AG04450 (cell line): ENCODE measurements around the gene PIAS2. TPM values are rescaled to one million over a fixed set of nuclear protein-coding genes. Genes with fewer than 3 reads are reported as not detected.
"Not testable (repeated sequence)": the region's sequence is repeated elsewhere in the genome, so short reads cannot be mapped to it uniquely, and the experiment has no call there.

Experiments
- CTCF ChIA-PET: fragments of 300-600, 350-600 bp; formaldehyde crosslinking; extraction: SDS; loops from one replicate; lab custom pipeline; 2022; ENCODE audit warnings: antibody characterized with exemption, inconsistent platforms; lab: Charles Lee
- POLR2A ChIA-PET: fragments of 350-600 bp; formaldehyde crosslinking; extraction: SDS; loops from one replicate; lab custom pipeline; 2021; ENCODE audit warnings: antibody characterized with exemption, inconsistent platforms; lab: Yijun Ruan, JAX
- DNase-seq: peaks from one replicate; pipeline ENCODE4 v3.0.0-alpha.2; 2011; ENCODE audit warnings: low read depth, low spot score
- H3K27ac ChIP-seq: one replicate; pipeline ENCODE4 v1.5.1; 2012; ENCODE audit warnings: low read depth, low read length, control low read depth
- H3K27me3 ChIP-seq: one replicate; pipeline ENCODE4 v1.6.0; 2012; ENCODE audit warnings: low read length; ENCODE audit not compliant: control insufficient read depth, insufficient read depth
- H3K4me3 ChIP-seq: 2 replicates; pipeline ENCODE4 v1.5.1; 2011; ENCODE audit warnings: mild to moderate bottlenecking, low read depth, low read length, control low read depth
- H3K9me3 ChIP-seq: 2 replicates; pipeline ENCODE4 v1.5.1; 2012; ENCODE audit warnings: low read length; ENCODE audit not compliant: control insufficient read depth, insufficient read depth
- polyA plus RNA-seq: library from polyadenylated mRNA; depleted of rRNA; stranded (reverse); fragments of >200 nt; gene quantifications from 2 replicates; pipeline ENCODE4 v1.2.3, GENCODE V29; 2011
- TF ChIP-seq, protein P1 (sequence below): IDR thresholded peaks from 2 replicates; pipeline ENCODE4 v1.5.1; 2011; ENCODE audit warnings: low read depth, low read length, control low read depth, inconsistent platforms

The PIAS2 gene
- polyA plus RNA-seq, 1 experiment: 10.1 TPM

DNA sequence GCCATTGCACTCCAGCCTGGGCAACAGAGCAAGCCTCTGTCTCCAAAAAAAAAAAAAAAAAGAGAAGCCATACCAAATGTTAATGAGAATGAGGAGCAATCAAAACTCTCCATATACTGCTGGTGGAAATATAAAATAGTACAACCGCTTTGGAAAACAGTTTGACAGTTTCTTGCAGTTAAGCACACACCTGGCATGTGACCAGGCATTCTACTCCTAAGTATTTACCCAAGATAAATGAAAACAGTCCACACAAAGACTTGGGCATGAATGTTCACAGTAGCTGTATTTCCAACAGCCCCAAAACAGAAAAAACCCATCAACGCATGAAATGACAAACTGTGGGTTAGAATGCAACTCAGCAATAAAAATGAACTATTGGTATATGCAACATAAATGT is 84.5 kb downstream of the PIAS2 start:
- TF ChIP-seq, protein P1, sequence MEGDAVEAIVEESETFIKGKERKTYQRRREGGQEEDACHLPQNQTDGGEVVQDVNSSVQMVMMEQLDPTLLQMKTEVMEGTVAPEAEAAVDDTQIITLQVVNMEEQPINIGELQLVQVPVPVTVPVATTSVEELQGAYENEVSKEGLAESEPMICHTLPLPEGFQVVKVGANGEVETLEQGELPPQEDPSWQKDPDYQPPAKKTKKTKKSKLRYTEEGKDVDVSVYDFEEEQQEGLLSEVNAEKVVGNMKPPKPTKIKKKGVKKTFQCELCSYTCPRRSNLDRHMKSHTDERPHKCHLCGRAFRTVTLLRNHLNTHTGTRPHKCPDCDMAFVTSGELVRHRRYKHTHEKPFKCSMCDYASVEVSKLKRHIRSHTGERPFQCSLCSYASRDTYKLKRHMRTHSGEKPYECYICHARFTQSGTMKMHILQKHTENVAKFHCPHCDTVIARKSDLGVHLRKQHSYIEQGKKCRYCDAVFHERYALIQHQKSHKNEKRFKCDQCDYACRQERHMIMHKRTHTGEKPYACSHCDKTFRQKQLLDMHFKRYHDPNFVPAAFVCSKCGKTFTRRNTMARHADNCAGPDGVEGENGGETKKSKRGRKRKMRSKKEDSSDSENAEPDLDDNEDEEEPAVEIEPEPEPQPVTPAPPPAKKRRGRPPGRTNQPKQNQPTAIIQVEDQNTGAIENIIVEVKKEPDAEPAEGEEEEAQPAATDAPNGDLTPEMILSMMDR: no peak
- CTCF ChIA-PET: no interaction called here
- Histone ChIP-seq H3K27ac (no peak overlapping the region), H3K4me3 (no peak overlapping the region), H3K9me3 (no peaks in the 10 kb centered on the region), H3K27me3 (no peaks in the 10 kb centered on the region)
- no peak for DNase-seq
- POLR2A ChIA-PET: no interaction called here

DNA sequence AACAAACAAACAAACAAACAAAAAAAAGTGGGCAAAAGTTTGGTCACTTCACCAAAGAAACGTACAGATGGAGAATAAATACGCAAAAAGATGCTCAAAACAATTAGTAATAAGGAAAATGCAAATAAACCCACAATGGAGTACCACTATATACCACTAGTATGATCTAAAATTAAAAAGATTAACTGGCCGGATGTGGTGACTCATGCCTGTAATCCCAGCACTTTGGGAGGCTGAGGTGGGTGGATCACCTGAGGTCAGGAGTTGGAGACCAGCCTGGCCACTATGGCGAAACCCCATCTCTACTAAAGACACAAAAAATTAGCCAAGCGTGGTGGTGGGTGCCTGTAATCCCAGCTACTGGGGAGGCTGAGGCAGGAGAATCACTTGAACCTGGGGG is 84.9 kb downstream of the PIAS2 start:
- CTCF ChIA-PET, POLR2A ChIA-PET, H3K4me3 ChIP-seq, H3K27ac ChIP-seq, H3K27me3 ChIP-seq, DNase-seq, H3K9me3 ChIP-seq: not testable (repeated sequence)

DNA sequence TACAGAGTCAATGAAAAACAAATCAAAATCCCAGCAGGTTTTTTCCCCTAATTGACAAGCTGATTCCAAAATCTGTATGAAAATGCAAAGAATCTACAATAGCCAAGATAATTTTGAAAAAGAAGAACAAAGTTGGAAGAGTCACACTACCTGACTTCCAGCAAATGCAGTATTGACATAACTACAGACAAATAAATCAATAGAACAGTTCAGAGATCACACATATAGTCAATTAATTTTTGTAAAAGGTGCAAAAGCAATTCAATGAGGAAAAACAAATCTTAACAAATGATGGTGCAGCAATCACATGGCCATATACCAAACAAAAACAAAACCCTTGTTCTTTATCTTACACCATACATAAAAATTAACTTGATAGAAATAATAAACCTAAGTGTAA is 85.9 kb downstream of the PIAS2 start:
- CTCF ChIA-PET: no interaction called here
- Histone ChIP-seq H3K27me3 (no peaks in the 10 kb centered on the region), H3K27ac (no peak overlapping the region), H3K9me3 (no peaks in the 10 kb centered on the region), H3K4me3 (no peak overlapping the region)
- DNase-seq: no peak
- TF ChIP-seq, protein P1: no peak
- POLR2A ChIA-PET: no interaction called here

DNA sequence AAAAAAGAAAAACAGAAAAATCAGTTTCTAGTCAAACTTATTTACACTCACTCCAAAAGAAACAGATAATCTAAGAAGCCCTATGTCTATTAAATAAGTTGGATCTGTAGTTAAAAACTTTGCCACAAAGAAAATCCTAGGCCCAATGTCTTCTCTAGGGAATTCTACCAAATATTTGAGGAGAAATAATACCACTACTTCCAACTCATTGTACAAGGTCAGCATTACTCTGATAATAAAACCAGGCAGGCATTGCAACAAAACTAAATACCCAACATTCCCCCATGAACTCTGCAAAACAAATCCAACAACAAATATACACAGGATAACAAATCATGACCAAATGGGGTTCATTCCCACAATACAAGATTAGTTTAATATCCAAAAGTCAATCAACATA is 86.7 kb downstream of the PIAS2 start:
- Histone ChIP-seq H3K4me3 (no peak overlapping the region), H3K27ac (no peak overlapping the region), H3K9me3 (no peaks in the 10 kb centered on the region), H3K27me3 (no peaks in the 10 kb centered on the region)
- DNase-seq: no peak
- TF ChIP-seq, protein P1: no peak
- POLR2A ChIA-PET: no interaction called here
- CTCF ChIA-PET: no interaction called here

DNA sequence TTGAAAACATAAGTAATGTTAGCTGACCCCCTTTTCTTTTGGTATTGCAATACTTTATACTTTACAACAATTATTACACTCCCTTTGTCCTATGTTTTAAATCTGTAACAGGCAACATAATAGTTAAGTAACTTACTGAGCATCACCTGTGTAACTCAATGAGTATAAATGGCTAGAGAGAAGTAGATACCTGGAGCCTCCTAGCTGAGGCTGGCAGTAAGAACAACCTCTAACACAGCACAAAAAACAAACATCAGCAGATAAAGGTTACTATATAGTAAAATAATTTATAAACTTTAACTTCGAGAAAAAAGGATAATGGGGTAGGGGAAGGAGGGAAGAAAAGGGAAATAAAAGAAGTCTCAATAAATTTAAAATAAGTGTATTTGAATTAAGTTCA is 87.4 kb downstream of the PIAS2 start:
- POLR2A ChIA-PET: no interaction called here
- no peaks in the 10 kb centered on the region for H3K27me3 ChIP-seq
- DNase-seq: no peak
- no peak overlapping the region for H3K27ac ChIP-seq
- no peak overlapping the region for H3K4me3 ChIP-seq
- H3K9me3 ChIP-seq: no peaks in the 10 kb centered on the region
- CTCF ChIA-PET: no interaction called here
- TF ChIP-seq, protein P1: no peak

DNA sequence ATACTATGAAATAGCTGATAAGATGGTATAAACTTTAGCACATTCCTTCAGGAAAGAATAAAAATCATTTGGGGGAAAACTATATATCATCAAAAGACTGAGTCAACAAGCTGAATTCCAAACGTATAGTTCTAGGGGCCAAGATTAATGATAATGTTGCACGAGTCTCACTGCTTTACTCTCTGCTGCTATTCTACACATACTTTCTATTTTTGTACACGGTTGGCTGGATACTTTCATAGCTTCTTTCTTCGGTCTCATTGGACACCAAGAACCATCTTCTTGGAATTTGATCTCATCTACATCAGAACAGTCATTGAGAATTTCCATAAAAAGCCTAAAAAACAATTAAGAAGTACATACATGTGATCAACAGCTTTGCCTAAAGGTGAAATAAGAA is 87.8 kb downstream of the PIAS2 start:
- Histone ChIP-seq H3K27ac (no peak overlapping the region), H3K27me3 (no peaks in the 10 kb centered on the region), H3K4me3 (no peak overlapping the region), H3K9me3 (no peaks in the 10 kb centered on the region)
- POLR2A ChIA-PET: no interaction called here
- DNase-seq: no peak
- TF ChIP-seq, protein P1: no peak
- CTCF ChIA-PET: no interaction called here
